ENCODE measurements around the gene DOCK3. TPM values are rescaled to one million over a fixed set of nuclear protein-coding genes. Genes with fewer than 3 reads are reported as not detected.

Gene DOCK3
- total RNA-seq, 1 experiment from 2014 or later, result 5.6 TPM

DNA sequence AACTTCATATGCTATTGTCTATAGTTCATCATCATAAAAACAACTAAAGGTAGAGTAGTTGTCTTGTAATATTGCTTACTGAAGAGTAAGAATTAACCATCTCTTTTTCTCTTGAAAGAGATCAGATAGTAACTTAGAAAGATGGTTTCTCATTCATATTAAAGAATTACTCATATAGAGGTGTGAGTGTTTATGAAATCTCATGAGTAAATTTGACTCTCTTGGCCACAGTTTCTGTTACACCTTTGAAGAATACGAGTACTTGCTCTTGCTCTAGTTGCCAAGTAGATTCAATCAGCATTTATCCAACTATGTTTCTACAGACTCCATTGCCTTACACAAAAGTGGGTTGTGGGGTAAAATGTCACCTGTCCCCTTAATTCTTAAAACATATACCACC is 463.0 kb downstream of the DOCK3 start (continued):
- TF ChIP-seq, protein P1, sequence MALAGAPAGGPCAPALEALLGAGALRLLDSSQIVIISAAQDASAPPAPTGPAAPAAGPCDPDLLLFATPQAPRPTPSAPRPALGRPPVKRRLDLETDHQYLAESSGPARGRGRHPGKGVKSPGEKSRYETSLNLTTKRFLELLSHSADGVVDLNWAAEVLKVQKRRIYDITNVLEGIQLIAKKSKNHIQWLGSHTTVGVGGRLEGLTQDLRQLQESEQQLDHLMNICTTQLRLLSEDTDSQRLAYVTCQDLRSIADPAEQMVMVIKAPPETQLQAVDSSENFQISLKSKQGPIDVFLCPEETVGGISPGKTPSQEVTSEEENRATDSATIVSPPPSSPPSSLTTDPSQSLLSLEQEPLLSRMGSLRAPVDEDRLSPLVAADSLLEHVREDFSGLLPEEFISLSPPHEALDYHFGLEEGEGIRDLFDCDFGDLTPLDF (CRISPR knock-in tag; IDR thresholded peaks at IDR 0.05), result no peak
- TF ChIP-seq FOXP1 (CRISPR knock-in tag; IDR thresholded peaks at IDR 0.05; ENCODE audit: borderline replicate concordance) (no peak), ETV6 (CRISPR knock-in tag; IDR thresholded peaks at IDR 0.05) (no peak), FOXJ3 (CRISPR knock-in tag; IDR thresholded peaks at IDR 0.05; ENCODE audit: borderline replicate concordance) (no peak), ELF4 (CRISPR knock-in tag; IDR thresholded peaks at IDR 0.05; ENCODE audit: low read depth) (no peak), ZNF416 (CRISPR knock-in tag; IDR thresholded peaks at IDR 0.05) (no peak), ATF1 (CRISPR knock-in tag; IDR thresholded peaks at IDR 0.05) (no peak), ZNF317 (CRISPR knock-in tag; IDR thresholded peaks at IDR 0.05; ENCODE audit: borderline replicate concordance, low read depth) (no peak), ESRRA (CRISPR knock-in tag; IDR thresholded peaks at IDR 0.05; ENCODE audit: borderline replicate concordance) (no peak), GABPB1 (CRISPR knock-in tag; IDR thresholded peaks at IDR 0.05) (no peak)
- TF ChIP-seq, protein P2, sequence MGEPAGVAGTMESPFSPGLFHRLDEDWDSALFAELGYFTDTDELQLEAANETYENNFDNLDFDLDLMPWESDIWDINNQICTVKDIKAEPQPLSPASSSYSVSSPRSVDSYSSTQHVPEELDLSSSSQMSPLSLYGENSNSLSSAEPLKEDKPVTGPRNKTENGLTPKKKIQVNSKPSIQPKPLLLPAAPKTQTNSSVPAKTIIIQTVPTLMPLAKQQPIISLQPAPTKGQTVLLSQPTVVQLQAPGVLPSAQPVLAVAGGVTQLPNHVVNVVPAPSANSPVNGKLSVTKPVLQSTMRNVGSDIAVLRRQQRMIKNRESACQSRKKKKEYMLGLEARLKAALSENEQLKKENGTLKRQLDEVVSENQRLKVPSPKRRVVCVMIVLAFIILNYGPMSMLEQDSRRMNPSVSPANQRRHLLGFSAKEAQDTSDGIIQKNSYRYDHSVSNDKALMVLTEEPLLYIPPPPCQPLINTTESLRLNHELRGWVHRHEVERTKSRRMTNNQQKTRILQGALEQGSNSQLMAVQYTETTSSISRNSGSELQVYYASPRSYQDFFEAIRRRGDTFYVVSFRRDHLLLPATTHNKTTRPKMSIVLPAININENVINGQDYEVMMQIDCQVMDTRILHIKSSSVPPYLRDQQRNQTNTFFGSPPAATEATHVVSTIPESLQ (CRISPR knock-in tag; IDR thresholded peaks at IDR 0.05), result no peak
- TF ChIP-seq, protein P3, sequence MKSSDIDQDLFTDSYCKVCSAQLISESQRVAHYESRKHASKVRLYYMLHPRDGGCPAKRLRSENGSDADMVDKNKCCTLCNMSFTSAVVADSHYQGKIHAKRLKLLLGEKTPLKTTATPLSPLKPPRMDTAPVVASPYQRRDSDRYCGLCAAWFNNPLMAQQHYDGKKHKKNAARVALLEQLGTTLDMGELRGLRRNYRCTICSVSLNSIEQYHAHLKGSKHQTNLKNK (CRISPR knock-in tag; IDR thresholded peaks at IDR 0.05), result no peak

DNA sequence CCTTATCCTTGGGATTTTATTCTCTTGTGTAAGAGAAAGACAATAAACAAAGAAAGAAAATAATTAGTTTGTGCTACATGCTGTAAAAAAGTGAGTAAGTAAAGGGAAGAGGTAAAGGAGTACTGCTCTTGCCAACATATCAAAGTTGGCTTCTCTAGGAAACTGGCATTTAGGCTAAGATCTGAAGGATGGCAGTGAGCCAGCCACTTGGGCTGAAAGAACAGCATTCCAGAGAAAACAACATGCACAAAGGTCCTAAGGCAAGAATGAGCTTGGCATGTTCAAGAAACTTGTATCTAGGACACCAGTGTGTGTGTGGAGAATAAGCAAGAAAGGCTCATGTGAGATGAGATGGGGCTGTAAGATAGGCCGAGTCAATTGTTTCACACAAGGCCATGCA is 464.9 kb downstream of the DOCK3 start:
- Mint-ChIP-seq H3K27ac (no peak overlapping the region), H3K4me3 (no peak overlapping the region), H3K27me3 (ENCODE audit: low read depth) (no peaks in the 10 kb centered on the region; the same call in 1 of the 2 replicates), H3K36me3 (no peaks in the 10 kb centered on the region), H3K4me1 (no peaks in the 10 kb centered on the region), H3K9me3 (no peaks in the 10 kb centered on the region)
- POLR2A ChIA-PET, result interaction anchor here (0.5 kb wide), 1 partner anchor 32 kb away, joined by 5 read pairs; no protein-coding TSS in a partner anchor
- TF ChIP-seq CREB1 (CRISPR knock-in tag; IDR thresholded peaks at IDR 0.05) (no peak), FOXK1 (CRISPR knock-in tag; IDR thresholded peaks at IDR 0.05) (no peak)
- CTCF ChIA-PET, result no interaction called here
- no peak for DNase-seq (ENCODE audit: low spot score)
- no peak for ATAC-seq

DNA sequence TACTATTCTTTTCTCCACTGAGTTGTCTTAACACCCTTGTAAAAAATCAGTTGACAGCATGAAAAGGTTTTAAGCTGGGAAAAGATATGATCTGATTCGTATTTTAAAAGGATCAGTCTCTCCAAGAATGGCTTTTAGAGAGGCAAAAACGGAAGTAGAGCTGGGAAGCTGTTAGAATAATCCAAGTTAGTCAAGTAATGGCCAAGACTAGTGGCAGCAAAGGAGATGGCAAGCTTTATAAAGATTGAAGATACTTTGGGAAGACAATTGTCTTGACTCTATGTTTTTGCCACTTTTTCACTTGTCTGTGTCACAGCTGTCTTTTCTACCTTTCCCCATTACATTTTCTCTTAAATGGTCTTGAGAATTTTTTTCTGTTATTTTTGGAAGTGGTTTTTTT is 466.8 kb downstream of the DOCK3 start:
- ChIA-PET CTCF (interaction anchor here (1.0 to 1.6 kb wide), 6 partner anchors 41 to 465 kb away, joined by 3 to 13 read pairs (median 4); partner anchors contain the start of gene MANF), POLR2A (no interaction called here)
- no peaks in the 10 kb centered on the region for H3K27me3 Mint-ChIP-seq (ENCODE audit: low read depth)
- no peak overlapping the region for H3K4me3 Mint-ChIP-seq
- H3K9me3 Mint-ChIP-seq, result no peaks in the 10 kb centered on the region
- no peak overlapping the region for H3K27ac Mint-ChIP-seq
- DNase-seq (ENCODE audit: low spot score), result no peak
- TF ChIP-seq ZNF396 (CRISPR knock-in tag; IDR thresholded peaks at IDR 0.05; ENCODE audit: borderline replicate concordance), result no peak
- TF ChIP-seq ZNF263 (CRISPR knock-in tag; IDR thresholded peaks at IDR 0.05; ENCODE audit: low read depth), result no peak
- no peak for TF ChIP-seq CREM (CRISPR knock-in tag; IDR thresholded peaks at IDR 0.05)
- TF ChIP-seq, protein P3 (CRISPR knock-in tag; IDR thresholded peaks at IDR 0.05), result no peak
- ATAC-seq, result no peak
- H3K4me1 Mint-ChIP-seq, result no peaks in the 10 kb centered on the region
- no peaks in the 10 kb centered on the region for H3K36me3 Mint-ChIP-seq

All from WTC11 (cell line).